Hippocampal formation (tissue), 2 donors: ENCODE data around the gene KRT28.
"Not testable (repeated sequence)": the region's sequence is repeated elsewhere in the genome, so short reads cannot be mapped to it uniquely, and the experiment has no call there.

Experiments
- DNase-seq, 2 donors: peaks; one replicate each; lab custom pipeline; 2025; lab: John Stamatoyannopoulos, UW

The KRT28 gene

DNA sequence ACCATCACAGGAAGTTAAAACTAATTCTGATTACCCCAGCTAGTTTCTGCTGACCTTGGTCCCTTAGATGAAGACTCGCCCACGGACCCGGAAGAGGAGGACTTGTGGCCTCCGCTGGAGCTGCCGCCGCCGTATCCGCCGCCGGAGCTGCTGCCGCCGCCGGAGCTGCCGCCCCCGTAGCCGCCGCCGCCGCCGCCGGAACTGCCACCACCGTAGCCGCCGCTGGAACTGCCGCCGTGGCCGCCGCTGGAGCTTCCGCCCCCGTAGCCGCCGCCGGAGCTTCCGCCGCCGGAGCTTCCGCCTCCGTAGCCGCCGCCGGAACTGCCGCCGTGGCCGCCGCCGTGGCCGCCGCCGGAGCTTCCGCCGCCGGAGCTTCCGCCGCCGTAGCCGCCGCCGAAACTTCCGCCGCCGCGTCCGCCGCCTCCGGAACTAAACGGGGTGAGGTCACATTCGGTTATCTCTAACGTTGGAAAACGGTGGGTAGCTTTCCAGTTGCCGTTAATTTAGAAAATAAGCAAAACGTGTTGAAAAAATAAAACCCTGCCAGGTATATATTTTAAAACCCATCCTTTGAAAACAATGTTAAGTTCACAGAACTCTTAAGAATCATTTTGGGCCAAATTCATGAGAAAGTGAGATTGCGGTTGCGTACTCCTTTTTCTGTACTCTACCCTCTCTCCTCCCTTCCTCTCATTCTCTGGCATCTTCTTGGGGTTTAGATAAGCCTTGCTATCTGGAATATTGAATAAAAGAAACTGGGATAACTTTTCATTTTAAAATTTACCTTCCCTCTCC lies 19.2 kb upstream of the KRT28 start:
- peak; percentile 40 to 61 for DNase-seq

DNA sequence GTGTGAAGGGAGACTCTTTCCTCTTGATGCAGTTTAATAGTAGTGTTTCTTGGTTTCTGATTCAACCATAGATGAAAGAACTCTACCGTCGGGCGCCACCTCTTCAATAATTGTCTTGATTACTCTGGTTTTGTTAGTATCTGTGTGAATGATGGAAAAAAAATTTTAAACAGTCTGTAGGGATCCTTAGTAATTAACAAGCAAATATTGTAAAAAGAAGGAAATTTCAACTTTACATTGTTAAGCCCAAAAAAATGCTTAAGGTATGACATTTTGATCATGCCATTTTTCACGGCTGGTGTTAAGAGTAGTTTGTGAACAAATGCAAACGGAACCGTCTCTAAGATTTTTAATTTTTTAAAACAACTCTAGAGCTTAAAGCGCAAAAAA lies 18.6 kb upstream of the KRT28 start:
- no peak for DNase-seq

DNA sequence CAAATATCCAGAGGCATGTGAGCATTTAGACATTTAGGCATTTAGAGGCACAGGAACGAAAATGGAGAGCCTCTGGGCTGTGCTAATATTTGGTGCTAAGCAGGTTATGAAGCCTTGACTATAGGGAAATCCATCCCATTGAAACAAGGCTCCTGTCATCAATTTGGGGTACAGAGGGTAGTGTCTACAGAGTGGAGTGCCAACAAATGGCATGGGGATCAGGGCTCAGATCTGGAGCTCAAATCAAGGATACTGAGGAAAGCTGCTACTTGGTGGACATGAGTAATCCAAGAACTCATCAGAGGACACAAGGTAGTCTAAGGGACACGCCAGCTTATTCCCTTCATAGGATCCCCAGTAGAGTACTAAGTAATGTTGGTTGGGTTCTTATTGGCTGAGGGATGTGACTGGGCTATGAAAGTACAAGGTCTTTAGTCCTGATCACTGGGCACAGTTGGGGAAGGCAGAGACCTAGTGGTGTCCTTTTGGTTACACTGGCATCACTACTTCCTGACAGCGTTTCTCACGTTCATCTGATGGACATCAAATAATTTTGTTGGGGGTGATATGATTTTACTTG lies 17.4 kb upstream of the KRT28 start:
- no peak for DNase-seq

DNA sequence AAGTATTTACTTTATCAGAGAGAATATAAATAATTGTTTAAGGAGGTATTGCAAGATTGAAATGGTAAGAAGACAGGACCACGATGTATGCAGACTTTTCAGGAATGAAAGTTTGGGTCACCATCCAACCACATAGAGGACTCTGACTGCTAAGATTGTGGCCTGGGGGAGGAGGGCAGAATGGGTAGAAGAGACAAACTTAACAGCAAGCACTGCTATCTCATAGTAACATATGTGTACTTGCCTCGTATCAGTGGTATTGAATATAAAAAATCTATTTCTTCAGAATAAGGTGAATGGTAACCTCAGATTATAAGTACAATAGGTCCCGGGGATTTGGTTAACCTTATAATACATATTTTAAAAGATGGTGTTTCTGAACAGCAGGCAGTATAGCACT lies 16.8 kb upstream of the KRT28 start:
- DNase-seq: no peak

DNA sequence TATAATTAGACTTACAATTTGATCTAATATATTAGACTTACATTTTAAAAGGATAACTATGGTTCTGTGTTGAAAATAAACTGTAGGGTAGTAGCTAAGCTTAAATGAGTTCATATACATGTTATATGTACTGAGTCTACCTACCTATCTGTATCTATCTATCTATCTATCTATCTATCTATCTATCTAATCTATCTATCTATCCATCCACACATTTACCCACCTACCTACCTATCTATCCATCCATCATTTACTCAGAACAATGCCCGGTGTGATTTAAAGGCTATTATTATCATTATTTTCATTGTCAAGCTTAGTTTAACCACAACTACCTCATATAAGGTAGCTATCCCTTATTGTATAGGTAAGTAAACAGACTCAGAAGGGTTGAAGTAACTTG lies 15.6 kb upstream of the KRT28 start:
- DNase-seq: no peak

DNA sequence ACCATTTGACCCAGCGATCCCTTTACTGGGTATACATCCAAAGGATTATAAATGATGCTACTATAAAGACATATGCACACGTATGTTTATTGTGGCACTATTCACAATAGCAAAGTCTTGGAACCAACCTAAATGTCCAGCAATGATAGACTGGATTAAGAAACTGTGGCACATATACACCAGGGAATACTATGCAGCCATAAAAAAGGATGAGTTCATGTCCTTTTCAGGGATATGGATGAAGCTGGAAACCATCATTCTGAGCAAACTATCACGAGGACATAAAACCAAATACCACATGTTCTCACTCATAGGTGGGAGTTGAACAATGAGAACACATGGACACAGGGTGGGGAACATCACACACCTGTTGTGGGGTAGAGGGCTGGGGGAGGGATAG lies 14.9 kb upstream of the KRT28 start:
- not testable (repeated sequence) for DNase-seq

DNA sequence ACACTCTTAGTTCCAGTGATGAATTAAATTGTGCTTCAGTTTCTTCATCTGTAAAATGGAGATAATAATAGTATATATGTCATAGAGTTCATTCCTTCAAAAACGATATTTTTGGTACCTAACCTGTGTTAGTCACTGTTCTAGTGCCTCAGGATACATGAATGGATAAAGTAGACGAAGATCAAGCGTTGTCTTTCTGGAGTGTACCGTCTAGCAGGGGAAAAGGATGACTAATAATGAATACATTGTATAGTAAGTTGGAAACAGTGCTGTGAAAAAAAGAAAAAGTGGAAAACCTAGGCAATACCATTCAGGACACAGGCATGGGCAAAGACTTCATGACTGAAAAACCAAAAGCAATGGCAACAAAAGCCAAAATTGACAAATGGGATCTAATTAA lies 14.0 kb upstream of the KRT28 start:
- no peak for DNase-seq

DNA sequence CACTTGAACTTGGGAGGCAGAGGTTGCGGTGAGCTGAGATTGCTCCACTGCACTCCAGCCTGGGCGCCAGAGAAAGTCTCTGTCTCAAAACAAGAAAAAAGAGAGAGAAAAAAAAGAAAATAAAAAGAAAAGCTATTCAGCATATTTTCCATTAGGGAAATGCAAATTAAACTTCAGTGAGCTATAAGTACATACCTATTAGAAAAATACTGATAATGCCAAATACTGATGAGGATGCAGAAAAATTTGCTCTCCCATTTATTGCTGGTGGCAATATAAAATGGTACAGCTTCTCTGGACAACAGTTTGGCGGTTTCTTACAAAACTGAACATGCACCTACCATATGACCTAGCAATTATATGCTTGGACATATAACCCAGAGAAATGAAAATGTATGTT lies 12.9 kb upstream of the KRT28 start:
- no peak for DNase-seq

DNA sequence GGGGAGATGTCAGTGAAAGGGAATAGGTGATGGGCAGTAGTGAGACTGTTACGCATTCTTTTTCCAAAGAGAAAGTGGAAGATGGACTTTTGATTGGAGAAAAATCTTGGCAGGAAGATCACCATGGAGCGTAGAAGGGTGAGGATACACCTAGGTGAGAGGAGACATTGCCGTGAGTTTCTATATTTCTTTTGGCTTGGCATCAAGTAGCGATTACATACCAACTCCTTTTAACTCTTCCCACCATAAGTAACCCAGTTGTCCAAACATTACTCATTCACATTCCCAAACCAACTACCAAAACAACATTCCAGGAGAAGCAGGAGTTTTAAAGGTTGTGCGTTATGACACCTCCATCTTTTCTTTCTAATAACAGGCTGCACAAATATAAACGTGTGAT lies 10.7 kb upstream of the KRT28 start:
- no peak for DNase-seq

DNA sequence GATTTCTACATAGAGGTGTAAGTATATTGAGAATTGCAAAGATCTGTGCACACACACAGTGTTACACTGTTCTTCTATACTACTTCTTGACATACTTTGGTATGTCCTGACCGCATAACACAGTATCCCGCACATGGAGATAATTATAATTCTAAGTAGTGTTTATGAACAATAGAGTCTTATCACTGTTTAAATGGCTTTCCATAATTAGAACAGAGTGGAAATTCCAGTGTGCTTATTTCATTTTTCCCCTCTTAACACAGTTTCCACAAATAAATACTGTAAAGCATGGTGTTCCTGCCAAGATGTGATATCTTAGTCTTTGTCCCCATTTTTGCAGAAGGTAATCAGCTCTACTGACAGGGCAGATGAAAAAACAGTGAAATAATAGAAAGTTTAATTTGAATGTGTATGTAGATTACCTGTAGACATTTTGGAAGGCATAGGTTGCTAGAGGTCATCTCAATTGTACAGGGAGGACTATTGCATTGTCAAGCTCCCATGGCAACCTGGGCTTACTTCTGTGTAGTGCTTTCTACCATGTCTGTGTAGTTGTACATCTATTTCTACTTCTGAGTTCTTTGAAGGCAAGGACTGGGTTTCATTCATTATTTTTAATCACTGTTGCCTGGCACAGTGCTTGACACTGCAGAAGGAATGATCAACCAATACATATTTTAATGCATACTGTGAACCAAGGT lies 10.1 kb upstream of the KRT28 start:
- DNase-seq: no peak

DNA sequence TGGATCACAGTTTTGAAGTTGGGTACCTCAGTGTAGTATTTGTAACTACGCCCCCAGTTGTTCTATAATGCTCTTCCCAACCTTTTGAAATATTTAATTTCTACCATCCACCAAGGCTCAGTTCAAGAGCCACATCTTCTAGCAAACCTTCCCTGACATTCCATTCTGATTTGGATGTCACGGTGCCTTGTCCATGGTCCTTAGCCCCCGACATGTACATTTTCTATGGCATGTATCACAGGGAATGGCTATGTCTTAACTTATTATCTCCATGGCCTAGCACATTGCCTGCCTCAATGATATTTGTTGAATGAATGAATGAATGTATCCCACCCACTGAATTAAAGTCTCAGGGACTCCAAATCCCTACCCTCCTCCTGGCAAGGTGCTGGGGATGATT lies 6.4 kb upstream of the KRT28 start:
- no peak for DNase-seq

DNA sequence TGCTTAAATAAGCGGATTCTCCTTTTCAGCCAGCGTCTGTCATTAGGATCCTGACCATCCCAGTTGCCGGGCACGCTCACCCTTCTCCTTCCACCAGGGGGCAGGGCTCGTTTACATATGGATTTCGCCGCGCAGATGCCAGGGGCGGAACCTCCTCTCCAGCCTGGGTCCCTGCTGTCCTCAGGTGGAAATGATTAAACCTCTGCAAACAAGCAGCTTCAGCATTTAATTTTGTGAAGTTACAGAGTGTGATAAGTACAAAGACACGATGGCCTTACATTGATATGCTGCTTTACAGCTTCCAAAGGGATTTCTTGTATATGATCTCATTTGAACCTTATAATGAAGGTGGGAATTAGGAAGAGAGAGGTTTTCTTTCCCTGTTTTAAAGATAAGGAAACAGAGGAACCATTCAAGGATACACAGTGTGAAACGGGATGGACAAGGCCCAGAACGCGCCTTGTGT lies 3.9 kb upstream of the KRT28 start:
- peak; percentile 11 to 13 for DNase-seq

DNA sequence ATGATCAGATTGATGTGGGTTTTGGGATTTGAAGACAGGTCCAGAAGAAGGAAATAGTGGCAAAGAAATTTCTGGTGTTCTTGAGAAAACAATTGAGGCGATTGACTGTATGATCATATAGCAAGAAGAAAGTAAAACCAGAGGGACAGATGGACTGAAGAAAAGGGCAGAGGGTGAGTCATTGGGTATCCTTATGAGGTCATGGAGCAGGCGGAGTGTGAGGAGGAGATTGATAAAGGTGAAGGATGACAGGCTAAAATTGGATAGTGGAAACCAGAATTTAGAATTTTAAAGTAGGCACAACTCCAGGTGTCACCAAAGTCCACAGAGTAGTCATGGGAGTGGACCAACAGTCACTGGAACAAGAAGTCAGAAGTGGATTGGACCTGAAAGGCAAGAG lies 1.4 kb upstream of the KRT28 start:
- DNase-seq: no peak

DNA sequence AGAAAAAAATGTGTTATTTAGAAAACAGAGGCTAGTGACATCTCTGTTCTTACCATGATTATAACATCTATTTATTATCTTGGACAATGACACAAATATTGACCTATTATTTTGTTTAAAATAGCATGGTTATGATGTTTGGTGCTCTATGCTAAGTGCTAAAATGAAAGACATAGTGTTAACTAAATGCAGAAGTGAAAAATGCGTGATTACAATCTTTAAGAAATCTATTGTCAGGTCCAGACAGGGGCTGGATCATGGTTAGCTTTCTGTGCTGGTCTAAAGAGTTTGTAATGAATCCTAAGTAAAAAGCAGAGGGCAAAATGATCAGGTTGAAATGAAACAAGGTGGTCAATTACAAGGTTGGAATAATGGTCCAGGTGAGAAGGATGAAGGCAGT lies 622 bp upstream of the KRT28 start:
- no peak for DNase-seq

DNA sequence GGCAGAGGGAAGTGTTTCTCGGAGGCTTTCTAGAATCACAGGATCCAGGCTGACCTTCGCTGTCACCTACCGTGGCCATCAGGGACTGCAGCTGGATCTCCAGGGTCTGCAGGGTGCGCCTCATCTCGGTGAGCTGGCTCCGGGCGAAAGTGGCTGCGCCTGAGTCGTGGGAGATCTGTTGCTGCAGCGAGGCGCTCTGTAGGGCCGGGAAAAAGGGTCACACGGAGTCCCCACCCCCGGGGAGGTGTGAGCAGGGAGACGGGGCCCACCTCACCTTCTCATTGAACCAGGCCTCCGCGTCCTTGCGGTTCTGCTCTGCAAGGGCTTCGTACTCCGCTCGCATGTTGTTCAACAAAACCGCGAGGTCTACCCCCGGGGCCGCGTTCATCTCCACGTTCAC lies 2.9 kb downstream of the KRT28 start:
- DNase-seq: no peak

DNA sequence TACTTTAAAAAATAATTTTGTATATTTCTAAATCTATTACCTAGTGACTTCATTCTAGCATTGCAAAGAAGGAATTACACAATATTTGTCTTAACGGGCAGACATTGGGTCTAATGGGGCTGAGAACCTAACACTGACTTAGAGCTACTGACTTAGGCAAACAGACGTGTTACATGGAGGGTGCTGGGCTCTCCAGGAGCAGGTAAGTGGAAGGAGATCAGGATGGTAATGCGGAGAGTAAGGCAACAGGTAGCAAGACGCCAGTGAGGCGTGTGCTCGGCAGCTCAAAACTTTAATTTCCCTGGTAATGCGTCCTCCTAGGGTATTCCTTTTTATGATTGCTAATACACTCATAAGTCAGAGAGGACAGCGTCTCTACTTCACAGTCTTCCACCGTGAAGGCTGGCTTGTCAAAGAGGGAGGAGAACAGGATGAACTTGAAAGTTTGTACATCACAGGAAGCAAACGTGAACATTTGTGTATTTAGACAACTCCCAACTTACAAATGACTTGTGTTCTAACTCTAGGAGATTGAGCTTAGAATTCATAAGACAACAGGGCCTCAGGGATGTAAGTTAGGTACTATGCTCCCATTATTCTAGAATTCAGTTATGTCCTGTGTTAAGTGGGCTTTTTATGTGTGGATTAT lies 4.6 kb downstream of the KRT28 start:
- DNase-seq: no peak

DNA sequence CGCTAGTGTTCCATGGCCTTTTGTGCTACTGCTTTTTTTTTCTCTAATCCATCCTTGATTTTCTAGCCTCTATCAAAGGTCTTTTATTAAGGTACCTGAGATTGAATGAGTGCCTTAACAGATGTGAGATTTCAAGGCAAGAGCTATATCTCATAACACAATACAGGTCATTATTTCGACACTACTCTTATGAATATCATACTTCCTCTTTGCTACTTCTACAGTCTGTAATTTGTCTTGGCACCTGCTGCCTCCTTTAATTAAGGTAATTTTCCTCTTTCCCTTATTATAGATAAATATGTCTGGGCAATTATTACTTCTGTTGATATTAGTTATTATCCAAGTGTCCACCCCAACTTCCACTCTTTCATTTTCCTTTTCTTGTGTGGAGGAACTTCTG lies 5.3 kb downstream of the KRT28 start:
- DNase-seq: no peak

DNA sequence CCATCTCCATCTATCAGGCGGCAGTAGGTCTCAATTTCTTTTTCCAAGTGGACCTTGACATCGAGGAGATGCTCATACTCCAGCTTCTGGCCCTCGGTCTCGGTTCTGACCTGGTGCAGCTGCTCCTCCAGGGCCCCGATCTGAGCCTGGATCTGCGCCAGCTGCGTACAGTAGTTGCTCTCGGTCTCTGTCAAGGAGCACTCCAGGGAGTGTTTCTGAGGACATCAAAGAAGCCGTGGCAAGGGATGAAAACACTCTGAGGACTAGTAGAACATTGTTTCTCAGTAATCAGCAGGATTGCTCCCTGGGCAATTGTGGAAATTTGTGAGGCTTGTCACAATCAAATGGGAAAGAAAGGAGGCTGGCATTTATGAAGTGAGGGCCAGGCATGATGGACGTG lies 5.9 kb downstream of the KRT28 start:
- DNase-seq: no peak

DNA sequence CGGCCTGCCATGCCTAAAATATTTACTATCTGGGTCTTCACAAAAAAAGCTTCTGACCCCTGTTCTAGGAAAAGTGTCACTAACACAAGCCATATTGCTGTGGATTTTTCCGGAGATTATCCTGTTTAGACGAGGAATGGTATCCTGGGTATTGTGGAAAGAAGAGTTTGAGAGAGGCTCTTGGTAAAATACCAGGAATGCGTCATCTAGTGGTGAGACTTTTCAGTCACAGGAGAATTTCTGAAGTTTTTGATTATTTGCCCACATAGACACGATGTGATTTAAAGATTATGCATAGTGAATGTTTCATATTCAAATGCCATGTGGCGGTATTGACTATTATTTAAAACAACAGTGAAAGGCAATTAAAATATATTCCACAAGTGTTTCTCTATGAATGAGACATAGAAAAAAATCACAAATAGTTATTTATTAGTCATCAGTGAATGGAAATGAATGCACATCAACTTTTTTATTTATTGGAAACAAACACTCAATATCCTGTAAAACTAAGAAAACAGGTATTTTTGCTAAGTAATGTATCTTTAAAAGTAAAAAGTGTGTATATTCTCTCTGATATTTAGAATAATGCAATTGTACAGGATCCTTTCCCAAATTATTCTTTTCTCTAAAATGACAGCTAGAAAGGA lies 7.8 kb downstream of the KRT28 start:
- peak in 1 of 2 donors; percentile 0 for DNase-seq

DNA sequence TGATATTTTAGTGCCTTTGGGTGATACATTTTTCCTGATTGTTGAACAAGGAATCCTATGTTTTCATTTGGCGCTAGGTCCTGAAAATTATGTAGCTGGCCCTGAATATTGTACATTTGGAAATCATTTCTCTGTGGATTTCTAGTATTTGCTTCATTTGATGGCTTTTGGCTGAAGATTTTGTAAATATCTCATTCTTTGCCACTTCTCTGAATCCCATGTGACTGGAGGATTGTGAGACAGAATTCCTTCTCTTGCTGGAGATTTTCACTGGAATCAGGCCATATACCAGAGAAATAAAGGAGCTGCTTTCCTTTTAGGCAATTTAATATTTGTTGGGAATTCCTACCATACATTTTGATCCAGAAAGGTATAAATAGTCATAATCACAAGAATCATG lies 8.6 kb downstream of the KRT28 start:
- no peak for DNase-seq

DNA sequence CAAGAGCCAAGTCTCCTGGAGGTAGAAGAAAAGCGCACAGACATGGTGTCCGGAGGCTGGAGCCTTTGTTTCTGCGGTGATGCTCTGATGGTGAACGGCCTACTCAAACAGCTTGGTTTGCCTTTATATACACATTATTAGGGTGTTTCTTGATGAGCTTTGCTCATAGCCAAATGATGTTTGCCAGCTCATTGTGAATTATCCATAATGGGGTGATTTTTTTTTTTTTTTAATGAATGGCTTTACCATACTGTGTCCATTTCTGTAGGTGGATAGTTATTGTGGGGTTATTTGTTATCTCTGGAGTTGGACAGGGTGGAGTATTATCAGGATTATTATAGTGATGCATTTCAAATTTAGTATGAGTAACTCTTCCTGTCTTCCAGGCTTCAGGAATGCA lies 17.3 kb downstream of the KRT28 start, which contains the start of gene KRT27:
KRT27 (minus strand) TSS at position 101 of the 400 bp plus-strand sequence; CDS start at position 44, 57 bp downstream.
- DNase-seq: no peak
